AG09319 (cell line): ENCODE results near the gene CREB3L4.

Experiments used
- DNase-seq: peaks from one replicate; pipeline ENCODE4 v3.0.0-alpha.2; 2010; ENCODE audit warnings: low read depth; ENCODE audit errors: extremely low read depth
- CTCF ChIP-seq: IDR thresholded peaks from 2 replicates; pipeline ENCODE4 v1.5.1; 2011; ENCODE audit warnings: low read depth, mild to moderate bottlenecking, inconsistent platforms, low read length, moderate library complexity

The CREB3L4 gene

GRCh38 chr1:153962088-153963029 lies 5.3 kb upstream of the CREB3L4 start:
- no peak for TF ChIP-seq CTCF
- no peak for DNase-seq

- no peak for TF ChIP-seq CTCF
- DNase-seq = peak; percentile 89
Observed at GRCh38 chr1:153963030-153963849, 4.5 kb upstream of the CREB3L4 start, which contains the start of gene SLC39A1. Gene SLC39A1 (minus strand): TSS chr1:153963537. CDS start chr1:153962715, 822 bp downstream.

GRCh38 chr1:153963850-153964331 lies 3.8 kb upstream of the CREB3L4 start:
- no peak for DNase-seq
- no peak for TF ChIP-seq CTCF

- no peak for DNase-seq
- no peak for TF ChIP-seq CTCF
Observed at GRCh38 chr1:153968000-153968363, 280 bp downstream of the CREB3L4 start.

GRCh38 chr1:153968408-153968807 lies 706 bp downstream of the CREB3L4 start:
- DNase-seq = no peak
- no peak for TF ChIP-seq CTCF

GRCh38 chr1:153968972-153969371 lies 1.3 kb downstream of the CREB3L4 start:
- TF ChIP-seq CTCF = no peak
- no peak for DNase-seq
